DND-41 (cell line): Measurements from ENCODE around the gene MTCH1.

Experiments
- EZH2 ChIP-seq: IDR thresholded peaks from 3 replicates; pipeline ENCODE4 v1.6.1; 2012; ENCODE audit warnings: borderline replicate concordance, low read depth, mild to moderate bottlenecking, moderate library complexity, low read length, inconsistent platforms; ENCODE audit not compliant: severe bottlenecking
- TF ChIP-seq, protein P1 (sequence below): IDR thresholded peaks from 2 replicates; pipeline ENCODE4 v1.5.1; 2012; ENCODE audit warnings: borderline replicate concordance, low read length, moderate library complexity, mild to moderate bottlenecking; ENCODE audit not compliant: poor library complexity, severe bottlenecking; ENCODE audit errors: extremely low read depth

- TF ChIP-seq, protein P1, sequence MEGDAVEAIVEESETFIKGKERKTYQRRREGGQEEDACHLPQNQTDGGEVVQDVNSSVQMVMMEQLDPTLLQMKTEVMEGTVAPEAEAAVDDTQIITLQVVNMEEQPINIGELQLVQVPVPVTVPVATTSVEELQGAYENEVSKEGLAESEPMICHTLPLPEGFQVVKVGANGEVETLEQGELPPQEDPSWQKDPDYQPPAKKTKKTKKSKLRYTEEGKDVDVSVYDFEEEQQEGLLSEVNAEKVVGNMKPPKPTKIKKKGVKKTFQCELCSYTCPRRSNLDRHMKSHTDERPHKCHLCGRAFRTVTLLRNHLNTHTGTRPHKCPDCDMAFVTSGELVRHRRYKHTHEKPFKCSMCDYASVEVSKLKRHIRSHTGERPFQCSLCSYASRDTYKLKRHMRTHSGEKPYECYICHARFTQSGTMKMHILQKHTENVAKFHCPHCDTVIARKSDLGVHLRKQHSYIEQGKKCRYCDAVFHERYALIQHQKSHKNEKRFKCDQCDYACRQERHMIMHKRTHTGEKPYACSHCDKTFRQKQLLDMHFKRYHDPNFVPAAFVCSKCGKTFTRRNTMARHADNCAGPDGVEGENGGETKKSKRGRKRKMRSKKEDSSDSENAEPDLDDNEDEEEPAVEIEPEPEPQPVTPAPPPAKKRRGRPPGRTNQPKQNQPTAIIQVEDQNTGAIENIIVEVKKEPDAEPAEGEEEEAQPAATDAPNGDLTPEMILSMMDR: no peak
- no peak for TF ChIP-seq EZH2
Observed at GRCh38 chr6:36927691-36928546, 58.1 kb downstream of the MTCH1 start.
